K562 (cell line): ENCODE data around the gene CAMK2G. TPM values are rescaled to one million over a fixed set of nuclear protein-coding genes. Genes with fewer than 3 reads are reported as not detected.

Source experiments
- ARID3A ChIP-seq: IDR thresholded peaks from 2 replicates; pipeline ENCODE4 v1.6.1; 2012; ENCODE audit warnings: low read depth, low read length, improper control_type of control experiment, borderline replicate concordance
- DMBX1 ChIP-seq: fragments of 250-450 bp; sonication (Bioruptor Pico); IDR thresholded peaks from 2 replicates; pipeline ENCODE4 v1.8.0; 2022; ENCODE audit warnings: inconsistent platforms, mild to moderate bottlenecking, moderate library complexity, borderline replicate concordance
- E2F3 ChIP-seq: fragments of 250-450 bp; sonication (Bioruptor Pico); IDR thresholded peaks from 2 replicates; pipeline ENCODE4 v1.4.0; 2020; ENCODE audit warnings: mild to moderate bottlenecking
- GATA2 ChIP-seq: sonication (generic); formaldehyde crosslinking; IDR thresholded peaks from 2 replicates; pipeline ENCODE4 v1.4.0; 2020; ENCODE audit warnings: mild to moderate bottlenecking, missing genetic modification reagents
- HIVEP1 ChIP-seq: fragments of 250-450 bp; sonication (Bioruptor Pico); IDR thresholded peaks from 2 replicates; pipeline ENCODE4 v1.4.0; 2020; ENCODE audit warnings: mild to moderate bottlenecking
- IFI16 ChIP-seq: fragments of 250-450 bp; sonication (Bioruptor Pico); IDR thresholded peaks from 2 replicates; pipeline ENCODE4 v2.1.2; 2022; ENCODE audit warnings: mild to moderate bottlenecking, inconsistent platforms
- KLF13 ChIP-seq: fragments of 450-650 bp; IDR thresholded peaks from 2 replicates; pipeline ENCODE4 v1.6.1; 2016; ENCODE audit warnings: missing genetic modification characterization, low read depth, mild to moderate bottlenecking, missing compliant biosample characterization, moderate library complexity, borderline replicate concordance
- NCOA1 ChIP-seq: fragments of 450-650 bp; IDR thresholded peaks from 2 replicates; pipeline ENCODE4 v1.6.1; 2016; ENCODE audit warnings: low read depth
- NFE2 ChIP-seq: IDR thresholded peaks from 2 replicates; pipeline ENCODE4 v1.6.1; 2014; ENCODE audit warnings: antibody characterized with exemption, low read depth
- NFIC ChIP-seq: fragments of 450-650 bp; IDR thresholded peaks from 2 replicates; pipeline ENCODE4 v1.6.1; 2017; ENCODE audit warnings: mild to moderate bottlenecking, inconsistent platforms
- PRDM10 ChIP-seq: fragments of 450-650 bp; IDR thresholded peaks from 2 replicates; pipeline ENCODE4 v1.6.1; 2018; ENCODE audit not compliant: partially characterized antibody
- RBM25 ChIP-seq: fragments of 200-400 bp; formaldehyde crosslinking; IDR thresholded peaks from 2 replicates; pipeline ENCODE4 v1.6.1; 2018; ENCODE audit warnings: low read length, low read depth, moderate library complexity; ENCODE audit not compliant: severe bottlenecking
- RHOXF2B ChIP-seq: fragments of 250-450 bp; sonication (Bioruptor Pico); conservative IDR thresholded peaks from 2 replicates; pipeline ENCODE4 v1.5.1; 2021
- SREBF1 ChIP-seq: fragments of 150-350 bp; IDR thresholded peaks from 2 replicates; pipeline ENCODE4 v1.6.1; 2014; ENCODE audit warnings: antibody characterized with exemption, low read depth, low read length, borderline replicate concordance
- TEAD2 ChIP-seq: fragments of 450-650 bp; IDR thresholded peaks from 2 replicates; pipeline ENCODE4 v1.6.1; 2016; ENCODE audit warnings: missing genetic modification characterization, control low read depth, missing compliant biosample characterization
- U2AF2 ChIP-seq: fragments of 200-400 bp; formaldehyde crosslinking; optimal IDR thresholded peaks from 2 replicates; pipeline ENCODE3; 2017; ENCODE audit warnings: low read depth, mild to moderate bottlenecking, low read length
- ZNF311 ChIP-seq: fragments of 250-450 bp; sonication (Bioruptor Pico); IDR thresholded peaks from 2 replicates; pipeline ENCODE4 v1.4.0; 2020; ENCODE audit warnings: mild to moderate bottlenecking, moderate library complexity
- ZNF395 ChIP-seq: fragments of 200-800 bp; sonication (Bioruptor generic); IDR thresholded peaks from 2 replicates; pipeline ENCODE4 v1.6.1; 2017; ENCODE audit warnings: missing genetic modification characterization, missing compliant biosample characterization
- ZNF408 ChIP-seq: fragments of 250-450 bp; sonication (Bioruptor Pico); IDR thresholded peaks from 2 replicates; pipeline ENCODE4 v1.4.0; 2020; ENCODE audit warnings: low read depth, mild to moderate bottlenecking, moderate library complexity
- ZSCAN29 ChIP-seq: fragments of 450-650 bp; IDR thresholded peaks from 2 replicates; pipeline ENCODE4 v1.6.1; 2017
- polyA plus RNA-seq, 8 experiments: library from polyadenylated mRNA; depleted of rRNA in 4 of 8; stranded (reverse) in 5 of 8; unstranded in 3 of 8; fragments of >200 nt; fragmentation: Nextera tagmentation in 2 of 8; fragmentation: Illumina TruSeq in 1 of 8; extraction: Ambion mirVana in 2 of 8; extraction: Trizol in 1 of 8; gene quantifications; 2 replicates each; pipeline versions ENCODE4 v1.2.1 to v1.2.3, GENCODE V29; 2011 to 2014; ENCODE audit warnings: inconsistent platforms in 1 of 8, missing spikeins in 1 of 8
- total RNA-seq, 7 experiments: library from RNA; depleted of rRNA in 6 of 7; stranded (reverse); fragments of >200 nt in 6 of 7; fragmentation: Illumina TruSeq in 2 of 7; extraction: Trizol in 2 of 7; gene quantifications; 2 replicates each; pipeline versions ENCODE4 v1.2.1 to v1.2.3, GENCODE V29; 2011 to 2021; ENCODE audit warnings: low replicate concordance in 1 of 7

The CAMK2G gene
- total and polyA plus RNA-seq, 9 of the 15 experiments (the other 6 are each of a cell fraction or from before 2014, with no cell fraction given), result 9.0 to 37.9 (median 32.6) TPM

GRCh38 chr10:73772281-73773151, 101.8 kb downstream of the CAMK2G start (continued):
- TF ChIP-seq U2AF2 (no peak), NFE2 (peak; percentile 7; the same call in 1 of the 2 replicates), ARID3A (no peak), E2F3 (CRISPR knock-in tag) (peak; percentile 80), IFI16 (CRISPR knock-in tag) (no peak), HIVEP1 (CRISPR knock-in tag) (no peak), ZNF395 (CRISPR knock-in tag) (peak; percentile 78; the same call in 1 of the 2 replicates), ZNF311 (no peak), KLF13 (peak; percentile 91; the same call in 1 of the 2 replicates), ZNF408 (CRISPR knock-in tag) (no peak), SREBF1 (no peak), GATA2 (no peak), TEAD2 (tag) (no peak), PRDM10 (peak; percentile 32), ZSCAN29 (no peak), RHOXF2B (CRISPR knock-in tag) (0 out of 2 replicates have a peak, but pooled peaks have one; percentile 5), NFIC (no peak; the same call in none of the 2 replicates), DMBX1 (CRISPR knock-in tag) (peak; percentile 69; the same call in 1 of the 2 replicates), NCOA1 (no peak), RBM25 (peak; percentile 59)
